MM.1S (cell line): Measurements from ENCODE around the gene ARL14EPL.

Source experiments
- DNase-seq: peaks from one replicate; pipeline ENCODE4 v3.0.0-alpha.2; 2015
- H2AFZ ChIP-seq: fragments of 300-600 bp; sonication (generic); 2 replicates; pipeline ENCODE4 v1.6.0; 2016; ENCODE audit warnings: antibody characterized with exemption, low read length
- H3F3A ChIP-seq: fragments of 300-600 bp; sonication (generic); 2 replicates; pipeline ENCODE4 v1.6.1; 2016; ENCODE audit warnings: mild to moderate bottlenecking, antibody characterized with exemption, low read length, moderate library complexity, mixed read lengths; ENCODE audit not compliant: insufficient read depth
- H3K27ac ChIP-seq: fragments of 300-600 bp; sonication (generic); 2 replicates; pipeline ENCODE4 v1.5.1; 2016; ENCODE audit warnings: mild to moderate bottlenecking, low read length
- H3K27me3 ChIP-seq: fragments of 300-600 bp; sonication (generic); replicated peaks from 2 replicates; pipeline ENCODE4 v1.6.0; 2016; ENCODE audit warnings: low read length; ENCODE audit not compliant: insufficient read depth
- H3K36me3 ChIP-seq: fragments of 300-600 bp; sonication (generic); replicated peaks from 2 replicates; pipeline ENCODE4 v1.6.1; 2016; ENCODE audit warnings: mild to moderate bottlenecking, low read length, mixed read lengths; ENCODE audit not compliant: insufficient read depth
- H3K4me1 ChIP-seq: fragments of 300-600 bp; sonication (generic); 2 replicates; pipeline ENCODE4 v1.6.1; 2016; ENCODE audit warnings: low read length, mixed read lengths
- H3K4me2 ChIP-seq: fragments of 300-600 bp; sonication (generic); 2 replicates; pipeline ENCODE4 v1.6.0; 2016; ENCODE audit warnings: low read depth, low read length
- H3K4me3 ChIP-seq: fragments of 300-600 bp; sonication (generic); 2 replicates; pipeline ENCODE4 v1.5.1; 2016; ENCODE audit warnings: low read length, mixed read lengths
- H3K79me2 ChIP-seq: fragments of 300-600 bp; sonication (generic); 2 replicates; pipeline ENCODE4 v1.6.1; 2016; ENCODE audit warnings: mixed run types, low read length, mixed read lengths
- H3K9ac ChIP-seq: fragments of 300-600 bp; sonication (generic); 2 replicates; pipeline ENCODE4 v1.6.1; 2016; ENCODE audit warnings: low read length, mixed read lengths
- H3K9me2 ChIP-seq: fragments of 300-600 bp; sonication (generic); replicated peaks from 2 replicates; pipeline ENCODE4 v1.6.1; 2016; ENCODE audit warnings: mild to moderate bottlenecking, low read length, mixed read lengths; ENCODE audit not compliant: insufficient read depth
- H3K9me3 ChIP-seq: fragments of 300-600 bp; sonication (generic); replicated peaks from 2 replicates; pipeline ENCODE4 v1.6.1; 2016; ENCODE audit warnings: mild to moderate bottlenecking, low read length, mixed read lengths; ENCODE audit not compliant: insufficient read depth
- H4K20me1 ChIP-seq: fragments of 300-600 bp; sonication (generic); 2 replicates; pipeline ENCODE4 v1.6.1; 2016; ENCODE audit warnings: mild to moderate bottlenecking, low read length, moderate library complexity, mixed read lengths; ENCODE audit not compliant: insufficient read depth
- EZH2 ChIP-seq: fragments of 300-600 bp; sonication (generic); optimal IDR thresholded peaks from 2 replicates; pipeline ENCODE3; 2017; ENCODE audit warnings: low read depth, mild to moderate bottlenecking, antibody characterized with exemption, low read length, mixed read lengths
- EZH2phosphoT487 ChIP-seq: fragments of 300-600 bp; sonication (generic); IDR thresholded peaks from 2 replicates; pipeline ENCODE4 v1.6.1; 2018; ENCODE audit warnings: antibody characterized with exemption, low read length
- TF ChIP-seq, protein P1 (sequence below): fragments of 300-600 bp; sonication (generic); IDR thresholded peaks from 2 replicates; pipeline ENCODE4 v1.5.1; 2016; ENCODE audit warnings: antibody characterized with exemption, low read length, mixed read lengths

ARL14EPL gene

DNA sequence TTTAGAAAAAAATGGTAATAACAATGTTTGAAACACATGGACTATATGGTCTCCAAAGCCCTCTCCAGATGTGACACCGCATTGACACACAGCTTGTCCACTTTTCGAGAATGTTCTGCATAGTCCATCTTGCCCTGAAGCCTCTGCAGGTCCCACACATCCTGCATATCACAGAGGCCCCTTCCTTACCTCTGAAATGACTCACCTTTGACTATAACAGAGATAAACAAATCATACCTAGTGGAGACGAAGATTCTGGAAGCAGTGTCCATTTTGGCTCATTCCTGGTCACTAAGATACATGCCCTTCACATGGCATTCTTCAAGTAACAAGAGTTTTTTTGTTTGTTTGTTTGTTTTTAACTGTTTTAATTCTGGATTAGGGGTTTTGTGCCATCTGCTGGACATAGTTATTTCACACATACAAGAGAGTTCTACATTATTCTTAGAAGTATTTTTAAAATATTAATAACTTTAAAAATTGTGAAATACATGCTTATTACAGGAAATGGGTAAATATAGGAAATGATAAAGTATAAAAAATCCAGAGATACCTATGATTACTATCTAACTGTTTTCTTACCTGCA is 5.1 kb downstream of the ARL14EPL start:
- no peaks in the 10 kb centered on the region for H3K36me3 ChIP-seq
- H3K4me3 ChIP-seq, result no peak overlapping the region
- TF ChIP-seq EZH2 (no peak), EZH2phosphoT487 (no peak)
- TF ChIP-seq, protein P1, sequence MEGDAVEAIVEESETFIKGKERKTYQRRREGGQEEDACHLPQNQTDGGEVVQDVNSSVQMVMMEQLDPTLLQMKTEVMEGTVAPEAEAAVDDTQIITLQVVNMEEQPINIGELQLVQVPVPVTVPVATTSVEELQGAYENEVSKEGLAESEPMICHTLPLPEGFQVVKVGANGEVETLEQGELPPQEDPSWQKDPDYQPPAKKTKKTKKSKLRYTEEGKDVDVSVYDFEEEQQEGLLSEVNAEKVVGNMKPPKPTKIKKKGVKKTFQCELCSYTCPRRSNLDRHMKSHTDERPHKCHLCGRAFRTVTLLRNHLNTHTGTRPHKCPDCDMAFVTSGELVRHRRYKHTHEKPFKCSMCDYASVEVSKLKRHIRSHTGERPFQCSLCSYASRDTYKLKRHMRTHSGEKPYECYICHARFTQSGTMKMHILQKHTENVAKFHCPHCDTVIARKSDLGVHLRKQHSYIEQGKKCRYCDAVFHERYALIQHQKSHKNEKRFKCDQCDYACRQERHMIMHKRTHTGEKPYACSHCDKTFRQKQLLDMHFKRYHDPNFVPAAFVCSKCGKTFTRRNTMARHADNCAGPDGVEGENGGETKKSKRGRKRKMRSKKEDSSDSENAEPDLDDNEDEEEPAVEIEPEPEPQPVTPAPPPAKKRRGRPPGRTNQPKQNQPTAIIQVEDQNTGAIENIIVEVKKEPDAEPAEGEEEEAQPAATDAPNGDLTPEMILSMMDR, result no peak
- H3K9me3 ChIP-seq, result no peaks in the 10 kb centered on the region
- no peaks in the 10 kb centered on the region for H3K27me3 ChIP-seq
- H3K4me2 ChIP-seq, result no peak overlapping the region
- no peaks in the 10 kb centered on the region for H4K20me1 ChIP-seq
- no peaks in the 10 kb centered on the region for H3K9me2 ChIP-seq
- H3K27ac ChIP-seq, result no peak overlapping the region
- no peaks in the 10 kb centered on the region for H3F3A ChIP-seq
- H3K9ac ChIP-seq, result no peak overlapping the region
- no peaks in the 10 kb centered on the region for H3K79me2 ChIP-seq
- DNase-seq, result no peak
- H2AFZ ChIP-seq, result no peak overlapping the region
- H3K4me1 ChIP-seq, result peaks cover 10% of the 10 kb centered on the region; the same call in 1 of the 2 replicates

DNA sequence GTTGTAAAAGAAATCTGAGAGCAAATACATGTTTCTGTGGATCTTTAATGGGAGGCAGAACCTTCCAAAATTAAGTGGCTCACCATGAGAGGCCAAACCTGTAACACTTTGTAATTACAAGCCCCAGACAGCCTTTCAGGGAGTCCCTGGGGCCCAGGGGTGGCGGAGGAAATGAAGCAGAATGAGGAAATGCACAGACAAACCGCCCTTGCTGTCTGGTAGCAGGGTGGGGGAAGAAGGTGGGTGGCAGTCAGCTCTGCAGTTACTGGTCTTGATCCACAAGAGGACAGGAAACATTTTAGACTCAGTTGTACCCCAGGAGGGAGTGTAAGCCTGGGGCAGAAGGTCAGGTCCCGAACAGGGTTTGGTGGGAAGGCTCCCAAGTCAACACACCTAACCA is 6.5 kb downstream of the ARL14EPL start:
- H3K4me3 ChIP-seq, result no peak overlapping the region
- H3K79me2 ChIP-seq, result no peaks in the 10 kb centered on the region
- no peak overlapping the region for H2AFZ ChIP-seq
- H3K4me2 ChIP-seq, result no peak overlapping the region
- no peaks in the 10 kb centered on the region for H3K9me2 ChIP-seq
- H3K27me3 ChIP-seq, result no peaks in the 10 kb centered on the region
- H3K9me3 ChIP-seq, result no peaks in the 10 kb centered on the region
- TF ChIP-seq, protein P1, result no peak
- TF ChIP-seq EZH2phosphoT487, result no peak
- H3K9ac ChIP-seq, result no peak overlapping the region
- H4K20me1 ChIP-seq, result no peaks in the 10 kb centered on the region
- H3K27ac ChIP-seq, result no peak overlapping the region
- DNase-seq, result no peak
- H3F3A ChIP-seq, result no peaks in the 10 kb centered on the region
- H3K36me3 ChIP-seq, result no peaks in the 10 kb centered on the region
- H3K4me1 ChIP-seq, result no peaks in the 10 kb centered on the region

DNA sequence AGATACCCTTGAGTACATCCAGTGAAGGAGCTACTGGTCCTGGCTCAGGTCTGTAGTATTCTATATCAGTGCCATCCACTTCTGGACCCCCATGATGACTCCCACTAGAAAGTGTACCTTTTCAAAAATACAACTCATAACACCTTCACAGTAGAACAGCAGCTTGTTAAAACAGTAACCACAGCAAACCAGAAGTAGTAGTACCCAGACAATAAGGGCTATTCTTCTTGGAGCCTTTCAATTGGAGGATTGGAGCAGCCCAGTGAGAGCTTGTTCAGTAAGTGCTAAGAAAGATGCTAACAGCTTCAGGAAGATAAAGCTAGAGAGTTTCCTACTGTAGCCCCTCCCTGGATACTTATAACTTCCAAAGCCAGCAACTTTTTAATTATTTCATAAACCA is 10.1 kb downstream of the ARL14EPL start:
- H3K4me3 ChIP-seq, result no peak overlapping the region
- no peaks in the 10 kb centered on the region for H3K79me2 ChIP-seq
- H3K27me3 ChIP-seq, result no peaks in the 10 kb centered on the region
- H3K9ac ChIP-seq, result no peak overlapping the region
- no peak overlapping the region for H3K27ac ChIP-seq
- no peak overlapping the region for H3K4me2 ChIP-seq
- H3K4me1 ChIP-seq, result no peaks in the 10 kb centered on the region
- no peaks in the 10 kb centered on the region for H3K9me2 ChIP-seq
- TF ChIP-seq, protein P1, result no peak
- TF ChIP-seq EZH2, result no peak
- no peak overlapping the region for H2AFZ ChIP-seq
- no peaks in the 10 kb centered on the region for H3K36me3 ChIP-seq
- H3K9me3 ChIP-seq, result no peaks in the 10 kb centered on the region
- H3F3A ChIP-seq, result no peaks in the 10 kb centered on the region
- no peak for DNase-seq
- no peaks in the 10 kb centered on the region for H4K20me1 ChIP-seq
